HEK293 (cell line): Measurements from ENCODE around the gene MAEA.
"Not testable (repeated sequence)": the region's sequence is repeated elsewhere in the genome, so short reads cannot be mapped to it uniquely, and the experiment has no call there.

Experiments
- CTCF ChIA-PET: fragments of 350-600 bp; formaldehyde crosslinking; extraction: SDS; loops from one replicate; lab custom pipeline; 2021; ENCODE audit warnings: antibody characterized with exemption; lab: Yijun Ruan, JAX
- POLR2A ChIA-PET: fragments of 300-600 bp; formaldehyde crosslinking; extraction: SDS; loops from one replicate; lab custom pipeline; 2020; ENCODE audit warnings: antibody characterized with exemption, inconsistent platforms; lab: Yijun Ruan, JAX
- H3K27ac ChIP-seq: fragments of 200-500 bp; sonication (Bioruptor generic); 2 replicates; pipeline ENCODE4 v1.5.1; 2014; ENCODE audit warnings: low read depth, low read length, control low read depth, inconsistent platforms; ENCODE audit errors: extremely low read depth
- H3K36me3 ChIP-seq, 2 experiments: fragments of 200-500 bp in 1 of 2; sonication (Bioruptor generic) in 1 of 2; 1 replicate in 1 of 2; 2 replicates in 1 of 2; pipeline ENCODE4 v1.5.1; 2014 to 2017; ENCODE audit warnings: inconsistent platforms in 2 of 2, low read length in 2 of 2; ENCODE audit not compliant: control insufficient read depth in 2 of 2, insufficient read depth in 1 of 2
- H3K4me1 ChIP-seq: fragments of 200-500 bp; sonication (Bioruptor generic); 2 replicates; pipeline ENCODE4 v1.5.1; 2014; ENCODE audit warnings: mild to moderate bottlenecking, low read length, inconsistent platforms; ENCODE audit not compliant: control insufficient read depth, insufficient read depth
- H3K4me3 ChIP-seq: 2 replicates; pipeline ENCODE4 v1.5.1; 2011; ENCODE audit warnings: low read depth, mild to moderate bottlenecking, control low read depth, low read length, moderate library complexity
- H3K9me3 ChIP-seq: fragments of 200-500 bp; sonication (Bioruptor generic); 2 replicates; pipeline ENCODE4 v1.5.1; 2014; ENCODE audit warnings: low read depth, low read length, inconsistent platforms; ENCODE audit not compliant: control insufficient read depth, insufficient read depth
- GFI1B ChIP-seq: fragments of 450-650 bp; formaldehyde crosslinking; IDR thresholded peaks from 2 replicates; pipeline ENCODE4 v1.5.1; 2016; ENCODE audit warnings: missing biosample characterization, missing genetic modification characterization
- GLI4 ChIP-seq: fragments of 450-650 bp; formaldehyde crosslinking; IDR thresholded peaks from 2 replicates; pipeline ENCODE4 v1.5.1; 2016; ENCODE audit warnings: missing biosample characterization, missing genetic modification characterization
- PATZ1 ChIP-seq: fragments of 450-650 bp; formaldehyde crosslinking; IDR thresholded peaks from 2 replicates; pipeline ENCODE4 v1.5.1; 2016; ENCODE audit warnings: missing biosample characterization, missing genetic modification characterization
- PRDM4 ChIP-seq: fragments of 450-650 bp; formaldehyde crosslinking; IDR thresholded peaks from 2 replicates; pipeline ENCODE4 v1.5.1; 2017; ENCODE audit warnings: missing biosample characterization, missing genetic modification characterization
- SP3 ChIP-seq: fragments of 450-650 bp; formaldehyde crosslinking; IDR thresholded peaks from 2 replicates; pipeline ENCODE4 v1.5.1; 2016; ENCODE audit warnings: missing biosample characterization, missing genetic modification characterization
- ZBTB17 ChIP-seq: fragments of 450-650 bp; formaldehyde crosslinking; IDR thresholded peaks from 2 replicates; pipeline ENCODE4 v1.5.1; 2016; ENCODE audit warnings: missing biosample characterization, missing genetic modification characterization
- ZNF169 ChIP-seq: fragments of 450-650 bp; formaldehyde crosslinking; IDR thresholded peaks from 2 replicates; pipeline ENCODE4 v1.5.1; 2016; ENCODE audit warnings: missing biosample characterization, missing genetic modification characterization
- ZNF311 ChIP-seq: fragments of 450-650 bp; formaldehyde crosslinking; IDR thresholded peaks from 2 replicates; pipeline ENCODE4 v1.5.1; 2017; ENCODE audit warnings: missing biosample characterization, missing genetic modification characterization, borderline replicate concordance
- ZNF341 ChIP-seq: fragments of 450-650 bp; formaldehyde crosslinking; IDR thresholded peaks from 2 replicates; pipeline ENCODE4; 2016; ENCODE audit warnings: low read depth, missing biosample characterization, missing genetic modification characterization
- ZNF398 ChIP-seq: fragments of 450-650 bp; formaldehyde crosslinking; IDR thresholded peaks from 2 replicates; pipeline ENCODE4 v1.5.1; 2017; ENCODE audit warnings: missing biosample characterization, missing genetic modification characterization
- ZNF433 ChIP-seq: fragments of 450-650 bp; formaldehyde crosslinking; IDR thresholded peaks from 2 replicates; pipeline ENCODE4 v1.5.1; 2016; ENCODE audit warnings: missing biosample characterization, missing genetic modification characterization, low read depth
- ZNF513 ChIP-seq: fragments of 450-650 bp; IDR thresholded peaks from 2 replicates; pipeline ENCODE4 v1.5.1; 2018; ENCODE audit warnings: missing biosample characterization, missing genetic modification characterization
- ZNF654 ChIP-seq: fragments of 450-650 bp; formaldehyde crosslinking; IDR thresholded peaks from 2 replicates; pipeline ENCODE4 v1.5.1; 2016; ENCODE audit warnings: low read depth, missing biosample characterization, missing genetic modification characterization
- TF ChIP-seq, protein P1 (sequence below): fragments of 450-650 bp; formaldehyde crosslinking; IDR thresholded peaks from 2 replicates; pipeline ENCODE4; 2016; ENCODE audit warnings: missing biosample characterization, missing genetic modification characterization
- TF ChIP-seq, protein P2 (sequence below): fragments of 450-650 bp; formaldehyde crosslinking; IDR thresholded peaks from 2 replicates; pipeline ENCODE4 v1.5.1; 2016; ENCODE audit warnings: missing biosample characterization, missing genetic modification characterization

MAEA gene

DNA sequence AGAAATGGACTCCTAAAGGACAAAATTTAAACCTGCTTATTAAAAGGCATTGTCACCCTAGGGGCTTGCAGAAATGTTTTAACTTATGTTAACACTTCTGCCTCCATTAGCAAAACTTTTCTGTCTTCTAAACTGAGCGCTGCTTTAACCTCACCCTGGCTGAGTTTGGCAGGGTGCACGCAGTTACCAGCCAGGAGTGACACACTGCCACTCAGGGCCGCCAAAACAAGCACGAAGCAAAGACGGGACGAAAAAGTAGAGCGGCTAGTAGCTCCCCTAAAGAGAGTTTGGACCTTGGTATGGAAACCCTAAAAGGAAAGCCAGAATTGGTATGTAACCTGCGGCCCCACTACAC, 33.6 kb downstream of the MAEA start (continued):
- TF ChIP-seq ZNF398 (tag by site-specific recombination) = no peak
- TF ChIP-seq, all 188 proteins: peak for 0

DNA sequence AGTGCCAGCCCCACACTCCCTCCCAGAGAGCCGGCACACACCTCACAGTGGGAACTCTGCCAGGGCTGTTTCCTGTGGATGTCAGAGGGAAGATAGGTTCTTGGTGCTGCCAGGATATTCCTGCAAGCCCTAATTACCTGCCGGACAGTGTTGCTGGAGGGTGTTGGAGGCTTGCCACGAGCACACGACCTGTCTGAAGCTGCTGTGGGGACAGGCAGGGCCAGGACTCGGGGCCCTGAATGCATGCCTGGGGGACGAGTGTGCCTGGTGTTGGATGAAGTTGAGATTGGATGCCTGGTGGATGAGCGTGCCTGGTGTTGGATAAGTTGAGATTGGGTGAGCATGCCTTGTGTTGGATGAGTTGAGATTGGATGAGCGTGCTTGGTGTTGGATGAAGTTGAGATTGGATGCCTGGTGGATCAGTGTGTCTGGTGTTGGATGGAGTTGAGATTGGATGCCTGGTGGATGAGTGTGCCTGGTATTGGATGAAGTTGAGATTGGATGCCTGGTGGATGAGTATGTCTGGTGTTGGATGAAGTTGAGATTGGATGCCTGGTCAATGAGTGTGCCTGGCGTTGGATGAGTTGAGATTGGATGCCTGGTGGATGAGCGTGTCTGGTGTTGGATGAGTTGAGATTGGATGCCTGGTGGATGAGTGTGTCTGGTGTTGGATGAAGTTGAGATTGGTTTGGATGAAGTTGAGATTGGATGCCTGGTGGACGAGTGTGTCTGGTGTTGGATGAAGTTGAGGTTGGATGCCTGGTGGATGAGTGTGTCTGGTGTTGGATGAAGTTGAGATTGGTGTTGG, 34.1 kb downstream of the MAEA start:
- CTCF ChIA-PET = no interaction called here
- H3K9me3 ChIP-seq = no peaks in the 10 kb centered on the region
- POLR2A ChIA-PET = no interaction called here
- peaks cover 0 to 78% of the 10 kb centered on the region in 2 experiments; a peak in 2 of 3 replicates for H3K36me3 ChIP-seq
- no peaks in the 10 kb centered on the region for H3K4me1 ChIP-seq
- no peak overlapping the region for H3K27ac ChIP-seq
- TF ChIP-seq PATZ1 (tag by site-specific recombination) (no peak), GFI1B (tag by site-specific recombination) (peak; percentile 76; the same call in 1 of the 2 replicates)
- TF ChIP-seq, protein P1, sequence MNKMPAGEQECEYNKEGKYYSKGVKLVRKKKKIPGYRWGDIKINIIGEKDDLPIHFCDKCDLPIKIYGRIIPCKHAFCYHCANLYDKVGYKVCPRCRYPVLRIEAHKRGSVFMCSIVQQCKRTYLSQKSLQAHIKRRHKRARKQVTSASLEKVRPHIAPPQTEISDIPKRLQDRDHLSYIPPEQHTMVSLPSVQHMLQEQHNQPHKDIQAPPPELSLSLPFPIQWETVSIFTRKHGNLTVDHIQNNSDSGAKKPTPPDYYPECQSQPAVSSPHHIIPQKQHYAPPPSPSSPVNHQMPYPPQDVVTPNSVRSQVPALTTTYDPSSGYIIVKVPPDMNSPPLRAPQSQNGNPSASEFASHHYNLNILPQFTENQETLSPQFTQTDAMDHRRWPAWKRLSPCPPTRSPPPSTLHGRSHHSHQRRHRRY (tag by site-specific recombination) = no peak
- no peak overlapping the region for H3K4me3 ChIP-seq

- POLR2A ChIA-PET, H3K4me3 ChIP-seq, H3K27ac ChIP-seq, CTCF ChIA-PET, H3K9me3 ChIP-seq, H3K4me1 ChIP-seq: not testable (repeated sequence)
- H3K36me3 ChIP-seq = peaks cover 0 to 77% of the 10 kb centered on the region in 2 experiments; a peak in 2 of 3 replicates
- TF ChIP-seq ZBTB17 (tag by site-specific recombination) = peak; percentile 64
These were observed 34.9 kb downstream of the MAEA start for GRCh38 chr4:1324443-1325175.

- no peaks in the 10 kb centered on the region for H3K4me1 ChIP-seq
- no peak overlapping the region for H3K27ac ChIP-seq
- H3K36me3 ChIP-seq = peaks cover 0 to 80% of the 10 kb centered on the region in 2 experiments; a peak in 2 of 3 replicates
- ChIA-PET CTCF (no interaction called here), POLR2A (no interaction called here)
- no peak overlapping the region for H3K4me3 ChIP-seq
- H3K9me3 ChIP-seq = no peaks in the 10 kb centered on the region
- no peak for TF ChIP-seq ZNF513 (tag by site-specific recombination)
- TF ChIP-seq ZNF654 (tag by site-specific recombination) = no peak
- TF ChIP-seq, protein P2, sequence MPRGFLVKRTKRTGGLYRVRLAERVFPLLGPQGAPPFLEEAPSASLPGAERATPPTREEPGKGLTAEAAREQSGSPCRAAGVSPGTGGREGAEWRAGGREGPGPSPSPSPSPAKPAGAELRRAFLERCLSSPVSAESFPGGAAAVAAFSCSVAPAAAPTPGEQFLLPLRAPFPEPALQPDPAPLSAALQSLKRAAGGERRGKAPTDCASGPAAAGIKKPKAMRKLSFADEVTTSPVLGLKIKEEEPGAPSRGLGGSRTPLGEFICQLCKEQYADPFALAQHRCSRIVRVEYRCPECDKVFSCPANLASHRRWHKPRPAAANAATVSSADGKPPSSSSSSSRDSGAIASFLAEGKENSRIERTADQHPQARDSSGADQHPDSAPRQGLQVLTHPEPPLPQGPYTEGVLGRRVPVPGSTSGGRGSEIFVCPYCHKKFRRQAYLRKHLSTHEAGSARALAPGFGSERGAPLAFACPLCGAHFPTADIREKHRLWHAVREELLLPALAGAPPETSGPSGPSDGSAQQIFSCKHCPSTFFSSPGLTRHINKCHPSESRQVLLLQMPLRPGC (tag by site-specific recombination) = no peak
- no peak for TF ChIP-seq PRDM4 (tag by site-specific recombination)
- no peak for TF ChIP-seq ZNF169 (tag by site-specific recombination)
- no peak for TF ChIP-seq GLI4
- TF ChIP-seq ZNF311 (tag by site-specific recombination) = no peak
- TF ChIP-seq ZNF433 = no peak
- no peak for TF ChIP-seq ZNF341
- TF ChIP-seq SP3 = no peak
These were observed 35.4 kb downstream of the MAEA start for GRCh38 chr4:1325176-1325480.
